ENCODE results near the gene CARD9. TPM values are rescaled to one million over a fixed set of nuclear protein-coding genes. Genes with fewer than 3 reads are reported as not detected.

The CARD9 gene
- total RNA-seq, 1 experiment from 2014 or later = 1.1 TPM

GRCh38 chr9:136340356-136341041 is 33.0 kb downstream of the CARD9 start:
- no peaks in the 10 kb centered on the region for H3K9me3 ChIP-seq (ENCODE audit: low read length)
- no peak overlapping the region for H3K9ac ChIP-seq (ENCODE audit: low read length)
- no TSS peak for BruUV-seq (replicated peaks)
- intact Hi-C loops (cut with micrococcal nuclease) = no loop called here
- peaks cover 3% of the 10 kb centered on the region; the same call in 1 of the 2 replicates for H3K4me1 ChIP-seq (ENCODE audit: insufficient read depth, low read length)
- H3K4me2 ChIP-seq (ENCODE audit: low read length) = no peak overlapping the region
- TF ChIP-seq EZH2 (IDR thresholded peaks at IDR 0.05; ENCODE audit: low read length, unreplicated experiment) (no peak), CTCF (conservative IDR thresholded peaks at IDR 0.05; ENCODE audit: low read depth, low read length) (no peak), EZH2phosphoT487 (IDR thresholded peaks at IDR 0.05; ENCODE audit: borderline replicate concordance, low read length) (no peak)
- H3K36me3 ChIP-seq (ENCODE audit: low read depth, low read length) = no peaks in the 10 kb centered on the region
- no peaks in the 10 kb centered on the region for H4K20me1 ChIP-seq (ENCODE audit: low read length)
- H3K27me3 ChIP-seq (ENCODE audit: low read length) = no peaks in the 10 kb centered on the region
- ChIA-PET POLR2A (ENCODE audit: unreplicated experiment) (no interaction called here), CTCF (no interaction called here)
- ATAC-seq (no peak), DNase-seq (no peak)
- H3K27ac ChIP-seq (ENCODE audit: low read length) = no peak overlapping the region
- no peaks in the 10 kb centered on the region for H3K9me2 ChIP-seq (replicated peaks; ENCODE audit: low read length)
- H3K79me2 ChIP-seq (ENCODE audit: low read length) = no peaks in the 10 kb centered on the region
- H3K4me3 ChIP-seq (ENCODE audit: low read length) = no peak overlapping the region
- no peak overlapping the region for H2AFZ ChIP-seq (ENCODE audit: low read length)
- H3F3A ChIP-seq (ENCODE audit: low read length, unreplicated experiment) = no peaks in the 10 kb centered on the region

GRCh38 chr9:136339958-136340310 is 33.5 kb downstream of the CARD9 start:
- Histone ChIP-seq H2AFZ (ENCODE audit: low read length) (no peak overlapping the region), H3F3A (ENCODE audit: low read length, unreplicated experiment) (no peaks in the 10 kb centered on the region), H3K9me3 (ENCODE audit: low read length) (no peaks in the 10 kb centered on the region), H3K9ac (ENCODE audit: low read length) (no peak overlapping the region), H3K27me3 (ENCODE audit: low read length) (no peaks in the 10 kb centered on the region), H3K4me3 (ENCODE audit: low read length) (no peak overlapping the region), H3K4me2 (ENCODE audit: low read length) (no peak overlapping the region), H4K20me1 (ENCODE audit: low read length) (no peaks in the 10 kb centered on the region), H3K4me1 (ENCODE audit: insufficient read depth, low read length) (no peaks in the 10 kb centered on the region), H3K27ac (ENCODE audit: low read length) (no peak overlapping the region), H3K36me3 (ENCODE audit: low read depth, low read length) (no peaks in the 10 kb centered on the region), H3K9me2 (replicated peaks; ENCODE audit: low read length) (no peaks in the 10 kb centered on the region), H3K79me2 (ENCODE audit: low read length) (no peaks in the 10 kb centered on the region)
- intact Hi-C loops (cut with micrococcal nuclease) = loop anchor here (2.0 kb wide), 1 partner anchor 61 kb away; the partner anchor contains the start of gene SNAPC4
- TF ChIP-seq EZH2phosphoT487 (IDR thresholded peaks at IDR 0.05; ENCODE audit: borderline replicate concordance, low read length) (no peak), EZH2 (IDR thresholded peaks at IDR 0.05; ENCODE audit: low read length, unreplicated experiment) (no peak)
- ATAC-seq = no peak
- POLR2A ChIA-PET (ENCODE audit: unreplicated experiment) = no interaction called here
- no TSS peak for BruUV-seq (replicated peaks)
- CTCF ChIA-PET = no interaction called here
- no peak for DNase-seq

- Histone ChIP-seq H3K4me1 (ENCODE audit: insufficient read depth, low read length) (no peaks in the 10 kb centered on the region), H3K36me3 (ENCODE audit: low read depth, low read length) (no peaks in the 10 kb centered on the region), H3K9me2 (replicated peaks; ENCODE audit: low read length) (no peaks in the 10 kb centered on the region), H2AFZ (ENCODE audit: low read length) (no peak overlapping the region), H4K20me1 (ENCODE audit: low read length) (no peaks in the 10 kb centered on the region), H3K79me2 (ENCODE audit: low read length) (no peaks in the 10 kb centered on the region), H3K27me3 (ENCODE audit: low read length) (no peaks in the 10 kb centered on the region), H3K4me3 (ENCODE audit: low read length) (no peak overlapping the region), H3K4me2 (ENCODE audit: low read length) (no peak overlapping the region), H3K9me3 (ENCODE audit: low read length) (no peaks in the 10 kb centered on the region), H3F3A (ENCODE audit: low read length, unreplicated experiment) (no peaks in the 10 kb centered on the region), H3K9ac (ENCODE audit: low read length) (no peak overlapping the region), H3K27ac (ENCODE audit: low read length) (no peak overlapping the region)
- intact Hi-C loops (cut with micrococcal nuclease) = loop anchor here (2.0 kb wide), 1 partner anchor 61 kb away; the partner anchor contains the start of gene SNAPC4
- ATAC-seq = peak; percentile 75
- BruUV-seq (replicated peaks) = no TSS peak
- ChIA-PET CTCF (no interaction called here), POLR2A (ENCODE audit: unreplicated experiment) (no interaction called here)
- DNase-seq = peak; percentile 56
- TF ChIP-seq CTCF (conservative IDR thresholded peaks at IDR 0.05; ENCODE audit: low read depth, low read length) (peak; percentile 81), EZH2 (IDR thresholded peaks at IDR 0.05; ENCODE audit: low read length, unreplicated experiment) (no peak)
Measured at GRCh38 chr9:136339173-136339957, 34.1 kb downstream of the CARD9 start.
